GM12878 (cell line): ENCODE data around the gene ZBED4. TPM values are rescaled to one million over a fixed set of nuclear protein-coding genes. Genes with fewer than 3 reads are reported as not detected.

Source experiments
- ATAC-seq: fragments of 200-7000 bp; cut with Tn5 transposase; 3 replicates; pipeline ENCODE4 v1.9.1; 2020; ENCODE audit warnings: mild to moderate bottlenecking, moderate library complexity
- BruUV-seq: library from RNA; stranded (reverse); fragments of 400-500 nt; replicated peaks from 2 replicates; lab custom pipeline; 2021; lab: Mats Ljungman, UMichigan
- CTCF ChIA-PET: fragments of 300-600 bp; sonication (Branson Sonifier 250); formaldehyde crosslinking; extraction: SDS; loops from one replicate; lab custom pipeline; 2021; ENCODE audit warnings: inconsistent platforms; lab: Yijun Ruan, JAX
- POLR2A ChIA-PET: fragments of 350-600 bp; formaldehyde crosslinking; extraction: SDS; loops from one replicate; lab custom pipeline; 2021; ENCODE audit warnings: inconsistent platforms; lab: Charles Lee
- RAD21 ChIA-PET: fragments of 300-600 bp; sonication (Branson Sonifier 250); formaldehyde crosslinking; loops from one replicate; lab custom pipeline; 2023; ENCODE audit warnings: antibody characterized with exemption; ENCODE audit not compliant: unreplicated experiment; lab: Charles Lee
- SMC1A ChIA-PET: fragments of 300-600 bp; sonication (Branson Sonifier 250); formaldehyde crosslinking; loops from one replicate; lab custom pipeline; 2023; ENCODE audit not compliant: unreplicated experiment, uncharacterized antibody; lab: Charles Lee
- DNase-seq: peaks from one replicate; pipeline ENCODE4 v3.0.0-alpha.2; 2011; ENCODE audit warnings: low read depth, low spot score
- FAIRE-seq: peaks from 3 replicates; lab custom pipeline; 2011; peaks lifted over from hg19 to GRCh38; lab: Jason Lieb, UNC
- H2AFZ ChIP-seq: 2 replicates; pipeline ENCODE4 v1.6.0; 2011; ENCODE audit warnings: low read depth, low read length, control low read depth; ENCODE audit not compliant: control insufficient read depth
- H3K27ac ChIP-seq: 2 replicates; pipeline ENCODE4 v1.5.1; 2011; ENCODE audit warnings: control low read depth; ENCODE audit not compliant: control insufficient read depth, insufficient read depth
- H3K27me3 ChIP-seq, 2 experiments: replicated peaks in 1 of 2; 2 replicates each; pipeline versions ENCODE4 v1.6.0 to v1.6.1; 2011; ENCODE audit warnings: low read length in 1 of 2; ENCODE audit not compliant: control insufficient read depth in 2 of 2, insufficient read depth in 2 of 2
- H3K36me3 ChIP-seq, 2 experiments: 2 replicates each; pipeline ENCODE4 v1.5.1; 2011; ENCODE audit warnings: low read length in 1 of 2; ENCODE audit not compliant: control insufficient read depth in 2 of 2, insufficient read depth in 2 of 2
- H3K4me1 ChIP-seq: 2 replicates; pipeline ENCODE4 v1.6.1; 2011; ENCODE audit warnings: mild to moderate bottlenecking, low read length, moderate library complexity, mixed read lengths; ENCODE audit not compliant: control insufficient read depth, insufficient read depth
- H3K4me2 ChIP-seq: 2 replicates; pipeline ENCODE4 v1.6.0; 2011; ENCODE audit warnings: control low read depth; ENCODE audit not compliant: control insufficient read depth, insufficient read depth
- H3K4me3 ChIP-seq: fragments of 200-600 bp; sonication (generic); 2 replicates; pipeline ENCODE4 v1.5.1; 2016
- H3K79me2 ChIP-seq: 2 replicates; pipeline ENCODE4 v1.6.0; 2011; ENCODE audit warnings: low read length; ENCODE audit not compliant: control insufficient read depth, insufficient read depth
- H3K9ac ChIP-seq: 2 replicates; pipeline ENCODE4 v1.8.0; 2011; ENCODE audit warnings: low read length, control low read depth, mixed read lengths; ENCODE audit not compliant: control insufficient read depth, insufficient read depth
- H3K9me3 ChIP-seq: replicated peaks from 3 replicates; pipeline ENCODE4 v1.5.1; 2011; ENCODE audit warnings: mild to moderate bottlenecking, low read length; ENCODE audit not compliant: control insufficient read depth, insufficient read depth
- H4K20me1 ChIP-seq: 2 replicates; pipeline ENCODE4 v1.6.0; 2011; ENCODE audit not compliant: control insufficient read depth, insufficient read depth
- BHLHE40 ChIP-seq, 2 experiments: fragments of 450-650 bp in 1 of 2; IDR thresholded peaks; 2 replicates each; pipeline ENCODE4 v1.6.1; 2011 to 2017; ENCODE audit warnings: low read depth in 2 of 2, borderline replicate concordance in 1 of 2, improper control_type of control experiment in 1 of 2, low read length in 1 of 2, mild to moderate bottlenecking in 1 of 2
- FOXM1 ChIP-seq: IDR thresholded peaks from 2 replicates; pipeline ENCODE4 v1.6.1; 2012; ENCODE audit warnings: low read depth, mild to moderate bottlenecking, inconsistent platforms, low read length, moderate library complexity
- GATAD2B ChIP-seq: fragments of 450-650 bp; conservative IDR thresholded peaks from 2 replicates; pipeline ENCODE4 v1.6.1; 2017; ENCODE audit warnings: low read depth, mild to moderate bottlenecking, moderate library complexity
- HCFC1 ChIP-seq: fragments of 150-350 bp; IDR thresholded peaks from 2 replicates; pipeline ENCODE4 v1.6.1; 2014; ENCODE audit warnings: low read length
- NBN ChIP-seq: fragments of 450-650 bp; IDR thresholded peaks from 2 replicates; pipeline ENCODE4 v1.6.1; 2016
- POLR2A ChIP-seq: IDR thresholded peaks from 2 replicates; pipeline ENCODE4 v1.6.1; 2011; ENCODE audit warnings: low read depth, mild to moderate bottlenecking, low read length
- POLR2AphosphoS5 ChIP-seq: IDR thresholded peaks from 2 replicates; pipeline ENCODE4 v1.6.1; 2011; ENCODE audit warnings: mild to moderate bottlenecking, low read length, inconsistent platforms
- RAD51 ChIP-seq: fragments of 450-650 bp; IDR thresholded peaks from 2 replicates; pipeline ENCODE4 v1.6.1; 2016; ENCODE audit warnings: moderate library complexity, mild to moderate bottlenecking, inconsistent platforms
- RCOR1 ChIP-seq: conservative IDR thresholded peaks from 2 replicates; pipeline ENCODE4 v1.6.1; 2012; ENCODE audit warnings: low read depth, low read length, improper control_type of control experiment
- STAT3 ChIP-seq: IDR thresholded peaks from 2 replicates; pipeline ENCODE4 v1.6.1; 2011; ENCODE audit warnings: low read depth, low read length, improper control_type of control experiment
- ZNF274 ChIP-seq: IDR thresholded peaks from one replicate; pipeline ENCODE4 v1.8.0; 2011; ENCODE audit not compliant: insufficient read length, insufficient read depth
- WGBS: methylation state at CpG from one replicate; pipeline ENCODE4 v1.1.6; 2016; ENCODE audit warnings: low lambda C conversion rate; ENCODE audit not compliant: insufficient replicate concordance, insufficient coverage; ENCODE audit errors: missing lambda C conversion rate; 5-methylcytosine and 5-hydroxymethylcytosine counted together
- in situ Hi-C: fragments of 300-500 bp; cut with MboI; formaldehyde crosslinking; loops from 9 replicates; pipeline ENCODE4 v1.14.3; 2018; ENCODE audit warnings: mixed read lengths
- intact Hi-C: fragments of 100-400 bp; cut with micrococcal nuclease; formaldehyde crosslinking; loops from one replicate; pipeline ENCODE4 v1.14.2; 2022; ENCODE audit not compliant: unreplicated experiment
- polyA plus RNA-seq, 11 experiments: library from polyadenylated mRNA; depleted of rRNA in 4 of 11; unstranded in 6 of 11; stranded (reverse) in 5 of 11; fragments of >200 nt; fragmentation: Nextera tagmentation in 4 of 11; fragmentation: Illumina TruSeq in 1 of 11; extraction: Ambion mirVana in 4 of 11; extraction: Trizol in 1 of 11; gene quantifications; 1 replicate in 1 of 11; 2 replicates in 10 of 11; pipeline versions ENCODE4 v1.2.1 to v1.2.3, GENCODE V29; 2011 to 2016; ENCODE audit warnings: inconsistent platforms in 2 of 11, missing spikeins in 2 of 11, low read depth in 1 of 11
- total RNA-seq, 4 experiments: library from RNA; depleted of rRNA in 3 of 4; stranded (reverse); fragments of >200 nt in 3 of 4; fragmentation: Illumina TruSeq in 1 of 4; extraction: Trizol in 1 of 4; gene quantifications; 2 replicates each; pipeline versions ENCODE4 v1.2.1 to v1.2.3, GENCODE V29; 2013 to 2021
- TF ChIP-seq, protein P1 (sequence below): IDR thresholded peaks from 2 replicates; pipeline ENCODE4 v1.6.1; 2011; ENCODE audit warnings: low read depth, mild to moderate bottlenecking, low read length, moderate library complexity, borderline replicate concordance; ENCODE audit errors: extremely low read depth
- TF ChIP-seq, protein P2 (sequence below): fragments of 450-650 bp; IDR thresholded peaks from 2 replicates; pipeline ENCODE4 v1.6.1; 2017; ENCODE audit warnings: mild to moderate bottlenecking, low read depth, inconsistent platforms; ENCODE audit not compliant: poor library complexity, severe bottlenecking
- TF ChIP-seq, protein P3 (sequence below): IDR thresholded peaks from 2 replicates; pipeline ENCODE4 v1.6.1; 2011; ENCODE audit warnings: borderline replicate concordance, low read depth, mild to moderate bottlenecking, moderate library complexity, low read length; ENCODE audit not compliant: insufficient read depth, poor library complexity, severe bottlenecking
- TF ChIP-seq, protein P4 (sequence below), 3 experiments: IDR thresholded peaks in 2 of 3; conservative IDR thresholded peaks in 1 of 3; 2 replicates each; pipeline ENCODE4 v1.5.1; 2011; ENCODE audit warnings: low read depth in 3 of 3, low read length in 3 of 3, mild to moderate bottlenecking in 3 of 3, control low read depth in 2 of 3, moderate library complexity in 2 of 3, inconsistent platforms in 1 of 3, mixed read lengths in 1 of 3; ENCODE audit not compliant: control insufficient read depth in 2 of 3, insufficient read depth in 1 of 3; ENCODE audit errors: extremely low read depth in 1 of 3

ZBED4 gene
- total and polyA plus RNA-seq, 10 of the 15 experiments (the other 5 are each of a cell fraction or from before 2014, with no cell fraction given), result 2.3 to 21.6 (median 12.8) TPM

DNA sequence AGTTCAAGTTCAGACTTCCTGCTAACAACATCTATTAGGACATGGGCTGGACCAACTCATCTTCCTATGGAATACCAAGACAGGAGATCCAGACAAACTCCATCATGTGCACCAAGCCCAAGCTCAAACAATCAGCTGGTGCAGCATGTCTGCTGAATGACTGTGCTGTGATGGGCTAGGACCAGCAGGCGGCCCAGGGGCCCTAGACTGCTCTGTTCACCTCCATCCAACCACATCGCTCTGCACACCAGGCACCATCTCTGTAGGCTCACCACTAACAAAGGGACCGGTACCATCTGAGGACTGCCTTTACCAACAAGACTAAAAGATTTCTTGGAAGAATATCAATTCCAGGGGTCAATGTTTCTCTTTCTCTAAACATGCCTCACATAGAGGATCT lies 36.3 kb upstream of the ZBED4 start:
- FAIRE-seq (no peak), ATAC-seq (peak; percentile 32; the same call in 1 of the 3 replicates), DNase-seq (no peak)
- in situ Hi-C loops (no loop called here), intact Hi-C loops (no loop called here)
- Histone ChIP-seq H3K4me3 (no peak overlapping the region), H3K4me2 (no peak overlapping the region), H4K20me1 (peaks cover 3% of the 10 kb centered on the region), H3K9ac (no peak overlapping the region), H3K27ac (no peak overlapping the region), H3K4me1 (0 out of 2 replicates have a peak, but pooled peaks cover 3% of the 10 kb centered on the region), H3K79me2 (peaks cover 66% of the 10 kb centered on the region), H2AFZ (no peak overlapping the region), H3K9me3 (no peaks in the 10 kb centered on the region), H3K27me3 (no peaks in the 10 kb centered on the region), H3K36me3 (peaks cover 22 to 37% of the 10 kb centered on the region in 2 experiments)
- POLR2A ChIA-PET, result no interaction called here
- BruUV-seq, result no TSS peak
- SMC1A ChIA-PET, result no interaction called here
- CTCF ChIA-PET, result no interaction called here
- TF ChIP-seq FOXM1 (no peak), POLR2AphosphoS5 (peak; percentile 45; the same call in 1 of the 2 replicates), STAT3 (no peak), RCOR1 (no peak), POLR2A (peak; percentile 32; the same call in 1 of the 2 replicates), NBN (no peak), HCFC1 (no peak), ZNF274 (no peak), GATAD2B (no peak), RAD51 (no peak), BHLHE40 (IDR thresholded peaks at IDR 0.05; ENCODE audit: borderline replicate concordance in 1 of 2, low read depth in 2 of 2, low read length in 1 of 2) (no peak)
- TF ChIP-seq, protein P1, sequence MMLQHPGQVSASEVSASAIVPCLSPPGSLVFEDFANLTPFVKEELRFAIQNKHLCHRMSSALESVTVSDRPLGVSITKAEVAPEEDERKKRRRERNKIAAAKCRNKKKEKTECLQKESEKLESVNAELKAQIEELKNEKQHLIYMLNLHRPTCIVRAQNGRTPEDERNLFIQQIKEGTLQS, result no peak
- TF ChIP-seq, protein P2, sequence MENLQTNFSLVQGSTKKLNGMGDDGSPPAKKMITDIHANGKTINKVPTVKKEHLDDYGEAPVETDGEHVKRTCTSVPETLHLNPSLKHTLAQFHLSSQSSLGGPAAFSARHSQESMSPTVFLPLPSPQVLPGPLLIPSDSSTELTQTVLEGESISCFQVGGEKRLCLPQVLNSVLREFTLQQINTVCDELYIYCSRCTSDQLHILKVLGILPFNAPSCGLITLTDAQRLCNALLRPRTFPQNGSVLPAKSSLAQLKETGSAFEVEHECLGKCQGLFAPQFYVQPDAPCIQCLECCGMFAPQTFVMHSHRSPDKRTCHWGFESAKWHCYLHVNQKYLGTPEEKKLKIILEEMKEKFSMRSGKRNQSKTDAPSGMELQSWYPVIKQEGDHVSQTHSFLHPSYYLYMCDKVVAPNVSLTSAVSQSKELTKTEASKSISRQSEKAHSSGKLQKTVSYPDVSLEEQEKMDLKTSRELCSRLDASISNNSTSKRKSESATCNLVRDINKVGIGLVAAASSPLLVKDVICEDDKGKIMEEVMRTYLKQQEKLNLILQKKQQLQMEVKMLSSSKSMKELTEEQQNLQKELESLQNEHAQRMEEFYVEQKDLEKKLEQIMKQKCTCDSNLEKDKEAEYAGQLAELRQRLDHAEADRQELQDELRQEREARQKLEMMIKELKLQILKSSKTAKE, result no peak
- TF ChIP-seq, protein P3, sequence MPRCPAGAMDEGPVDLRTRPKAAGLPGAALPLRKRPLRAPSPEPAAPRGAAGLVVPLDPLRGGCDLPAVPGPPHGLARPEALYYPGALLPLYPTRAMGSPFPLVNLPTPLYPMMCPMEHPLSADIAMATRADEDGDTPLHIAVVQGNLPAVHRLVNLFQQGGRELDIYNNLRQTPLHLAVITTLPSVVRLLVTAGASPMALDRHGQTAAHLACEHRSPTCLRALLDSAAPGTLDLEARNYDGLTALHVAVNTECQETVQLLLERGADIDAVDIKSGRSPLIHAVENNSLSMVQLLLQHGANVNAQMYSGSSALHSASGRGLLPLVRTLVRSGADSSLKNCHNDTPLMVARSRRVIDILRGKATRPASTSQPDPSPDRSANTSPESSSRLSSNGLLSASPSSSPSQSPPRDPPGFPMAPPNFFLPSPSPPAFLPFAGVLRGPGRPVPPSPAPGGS, result no peak
- TF ChIP-seq, protein P4, sequence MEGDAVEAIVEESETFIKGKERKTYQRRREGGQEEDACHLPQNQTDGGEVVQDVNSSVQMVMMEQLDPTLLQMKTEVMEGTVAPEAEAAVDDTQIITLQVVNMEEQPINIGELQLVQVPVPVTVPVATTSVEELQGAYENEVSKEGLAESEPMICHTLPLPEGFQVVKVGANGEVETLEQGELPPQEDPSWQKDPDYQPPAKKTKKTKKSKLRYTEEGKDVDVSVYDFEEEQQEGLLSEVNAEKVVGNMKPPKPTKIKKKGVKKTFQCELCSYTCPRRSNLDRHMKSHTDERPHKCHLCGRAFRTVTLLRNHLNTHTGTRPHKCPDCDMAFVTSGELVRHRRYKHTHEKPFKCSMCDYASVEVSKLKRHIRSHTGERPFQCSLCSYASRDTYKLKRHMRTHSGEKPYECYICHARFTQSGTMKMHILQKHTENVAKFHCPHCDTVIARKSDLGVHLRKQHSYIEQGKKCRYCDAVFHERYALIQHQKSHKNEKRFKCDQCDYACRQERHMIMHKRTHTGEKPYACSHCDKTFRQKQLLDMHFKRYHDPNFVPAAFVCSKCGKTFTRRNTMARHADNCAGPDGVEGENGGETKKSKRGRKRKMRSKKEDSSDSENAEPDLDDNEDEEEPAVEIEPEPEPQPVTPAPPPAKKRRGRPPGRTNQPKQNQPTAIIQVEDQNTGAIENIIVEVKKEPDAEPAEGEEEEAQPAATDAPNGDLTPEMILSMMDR (IDR thresholded peaks at IDR 0.05 in 2 of 3, conservative IDR thresholded peaks at IDR 0.05 in 1 of 3; ENCODE audit: control insufficient read depth in 2 of 3, extremely low read depth in 1 of 3, insufficient read depth in 1 of 3, low read depth in 3 of 3, low read length in 3 of 3), result 0 out of 6 replicates have a peak, but pooled peaks of 1 of the 3 experiments have one; percentile 9
- RAD21 ChIA-PET, result no interaction called here
- WGBS, result 84% methylated on average over 3 of the region's 3 CpGs
